Ascending aorta (tissue), 2 donors: Measurements from ENCODE around the gene LMCD1. TPM values are rescaled to one million over a fixed set of nuclear protein-coding genes. Genes with fewer than 3 reads are reported as not detected.

Experiments used
- DNase-seq, 2 donors: peaks; one replicate each; pipeline ENCODE4 v3.0.0-alpha.2; 2019; ENCODE audit warnings: low spot score in 2 of 2
- H3K27ac ChIP-seq, 2 donors: fragments of 200-600 bp; sonication (generic); one replicate each; pipeline ENCODE4 v1.5.1; 2016 to 2017; ENCODE audit warnings: mild to moderate bottlenecking in 1 of 2
- H3K27me3 ChIP-seq: fragments of 200-600 bp; sonication (generic); one replicate; pipeline ENCODE4 v1.5.1; 2017
- H3K36me3 ChIP-seq, 2 donors: fragments of 200-600 bp; sonication (generic); one replicate each; pipeline ENCODE4 v1.5.1; 2016
- H3K4me1 ChIP-seq, 2 donors: fragments of 200-600 bp; sonication (generic); one replicate each; pipeline ENCODE4 v1.5.1; 2016 to 2017; ENCODE audit warnings: mild to moderate bottlenecking in 1 of 2
- H3K4me3 ChIP-seq, 2 donors: fragments of 200-600 bp; sonication (generic); one replicate each; pipeline ENCODE4 v1.5.1; 2016 to 2017; ENCODE audit warnings: mild to moderate bottlenecking in 1 of 2
- H3K9me3 ChIP-seq, 2 donors: fragments of 200-600 bp; sonication (generic); one replicate each; pipeline ENCODE4 v1.5.1; 2016
- CTCF ChIP-seq, 3 experiments: fragments of 200-600 bp in 2 of 3; fragments of 450-650 bp in 1 of 3; sonication (generic) in 2 of 3; IDR thresholded peaks; one replicate each; pipeline ENCODE4 v1.5.1; 2016 to 2019; ENCODE audit warnings: antibody characterized with exemption in 3 of 3, mild to moderate bottlenecking in 1 of 3, moderate library complexity in 1 of 3
- intact Hi-C: fragments of 100-400 bp; cut with DNase I; formaldehyde crosslinking; loops from one replicate; pipeline ENCODE4 v1.15.1; 2023
- total RNA-seq: library from RNA; depleted of rRNA; stranded (reverse); fragments of >200 nt; gene quantifications from one replicate; pipeline ENCODE4 v1.1.0, GENCODE V29; 2016

The LMCD1 gene
- total RNA-seq, 1 donor from 2014 or later, result 634 TPM

GRCh38 chr3:8555113-8555661 is 53.6 kb downstream of the LMCD1 start:
- Histone ChIP-seq H3K9me3 (no peaks in the 10 kb centered on the region), H3K4me1 (peaks cover 51 to 88% of the 10 kb centered on the region in 2 donors), H3K4me3 (peak overlapping the region in 1 of 2 donors; percentile 24), H3K36me3 (peaks cover 63 to 94% of the 10 kb centered on the region in 2 donors), H3K27ac (peak overlapping the region; percentile 79 to 84), H3K27me3 (no peaks in the 10 kb centered on the region)
- peak in 1 of 2 donors; percentile 76 for DNase-seq
- intact Hi-C loops, result loop anchor here (5.0 kb wide), 1 partner anchor 113 kb away; no protein-coding TSS in a partner anchor
- TF ChIP-seq CTCF (IDR thresholded peaks at IDR 0.05), result no peak

- H3K27ac ChIP-seq, result peak overlapping the region; percentile 60 to 79
- TF ChIP-seq CTCF (IDR thresholded peaks at IDR 0.05), result no peak
- H3K27me3 ChIP-seq, result no peaks in the 10 kb centered on the region
- intact Hi-C loops, result loop anchor here (5.0 kb wide), 1 partner anchor 114 kb away; no protein-coding TSS in a partner anchor
- H3K4me1 ChIP-seq, result peaks cover 48 to 88% of the 10 kb centered on the region in 2 donors
- H3K4me3 ChIP-seq, result no peak overlapping the region
- no peak for DNase-seq
- H3K9me3 ChIP-seq, result no peaks in the 10 kb centered on the region
- peaks cover 57 to 91% of the 10 kb centered on the region in 2 donors for H3K36me3 ChIP-seq
Measured at GRCh38 chr3:8555725-8556472, 54.3 kb downstream of the LMCD1 start.

- DNase-seq, result no peak
- Histone ChIP-seq H3K36me3 (peaks cover 51 to 91% of the 10 kb centered on the region in 2 donors), H3K9me3 (no peaks in the 10 kb centered on the region), H3K27me3 (no peaks in the 10 kb centered on the region), H3K27ac (peak overlapping the region; percentile 60 to 79), H3K4me3 (no peak overlapping the region), H3K4me1 (peaks cover 44 to 88% of the 10 kb centered on the region in 2 donors)
- intact Hi-C loops, result loop anchor here (5.0 kb wide), 1 partner anchor 114 kb away; no protein-coding TSS in a partner anchor
- no peak for TF ChIP-seq CTCF (IDR thresholded peaks at IDR 0.05)
Measured at GRCh38 chr3:8556473-8556869, 54.8 kb downstream of the LMCD1 start.

GRCh38 chr3:8557298-8557697 is 55.7 kb downstream of the LMCD1 start:
- Histone ChIP-seq H3K36me3 (peaks cover 47 to 88% of the 10 kb centered on the region in 2 donors), H3K4me1 (peaks cover 38 to 86% of the 10 kb centered on the region in 2 donors), H3K4me3 (no peak overlapping the region), H3K9me3 (no peaks in the 10 kb centered on the region), H3K27me3 (no peaks in the 10 kb centered on the region), H3K27ac (peak overlapping the region; percentile 60 to 79)
- no peak for TF ChIP-seq CTCF (IDR thresholded peaks at IDR 0.05)
- DNase-seq, result no peak
- intact Hi-C loops, result loop anchor here (5.0 kb wide), 1 partner anchor 115 kb away; no protein-coding TSS in a partner anchor

GRCh38 chr3:8558645-8559044 is 57.0 kb downstream of the LMCD1 start:
- peaks cover 32 to 75% of the 10 kb centered on the region in 2 donors for H3K4me1 ChIP-seq
- DNase-seq, result no peak
- H3K4me3 ChIP-seq, result no peak overlapping the region
- H3K36me3 ChIP-seq, result peaks cover 45 to 88% of the 10 kb centered on the region in 2 donors
- TF ChIP-seq CTCF (IDR thresholded peaks at IDR 0.05), result no peak
- peak overlapping the region; percentile 79 to 86 for H3K27ac ChIP-seq
- H3K9me3 ChIP-seq, result no peaks in the 10 kb centered on the region
- intact Hi-C loops, result loop anchor here (5.0 kb wide), 1 partner anchor 116 kb away; no protein-coding TSS in a partner anchor
- no peaks in the 10 kb centered on the region for H3K27me3 ChIP-seq
